NCI-H1092 treated with DMSO at 0.1 percent for 48 hours (cell line): Measurements from ENCODE around the gene SLC39A10.
"Not testable (repeated sequence)": the region's sequence is repeated elsewhere in the genome, so short reads cannot be mapped to it uniquely, and the experiment has no call there.

Experiments used
- DNase-seq: peaks from one replicate; lab custom pipeline; 2025; lab: John Stamatoyannopoulos, UW

Gene SLC39A10

GRCh38 chr2:195646424-195646823 is 10.6 kb upstream of the SLC39A10 start:
- no peak for DNase-seq

- DNase-seq = no peak
Measured at GRCh38 chr2:195647302-195647701, 9.7 kb upstream of the SLC39A10 start.

- DNase-seq = not testable (repeated sequence)
Measured at GRCh38 chr2:195648370-195648769, 8.7 kb upstream of the SLC39A10 start.

GRCh38 chr2:195648787-195649186 is 8.2 kb upstream of the SLC39A10 start:
- no peak for DNase-seq

- no peak for DNase-seq
Measured at GRCh38 chr2:195649629-195650190, 7.3 kb upstream of the SLC39A10 start.

GRCh38 chr2:195651046-195651445 is 6.0 kb upstream of the SLC39A10 start:
- no peak for DNase-seq

- no peak for DNase-seq
Measured at GRCh38 chr2:195652911-195653310, 4.1 kb upstream of the SLC39A10 start.

GRCh38 chr2:195656161-195656858 is 716 bp upstream of the SLC39A10 start:
- DNase-seq = no peak

GRCh38 chr2:195657634-195658540 is 861 bp downstream of the SLC39A10 start:
- peak; percentile 34 for DNase-seq

GRCh38 chr2:195658541-195658890 is 1.5 kb downstream of the SLC39A10 start:
- no peak for DNase-seq

GRCh38 chr2:195659114-195659513 is 2.1 kb downstream of the SLC39A10 start:
- DNase-seq = no peak

- DNase-seq = peak; percentile 30
Measured at GRCh38 chr2:195659982-195660890, 3.2 kb downstream of the SLC39A10 start.

GRCh38 chr2:195662138-195662537 is 5.1 kb downstream of the SLC39A10 start:
- no peak for DNase-seq

- DNase-seq = no peak
Measured at GRCh38 chr2:195663007-195663406, 6.0 kb downstream of the SLC39A10 start.

GRCh38 chr2:195664528-195664927 is 7.5 kb downstream of the SLC39A10 start:
- DNase-seq = no peak

GRCh38 chr2:195665153-195665552 is 8.1 kb downstream of the SLC39A10 start:
- DNase-seq = not testable (repeated sequence)

GRCh38 chr2:195666113-195666712 is 9.2 kb downstream of the SLC39A10 start:
- DNase-seq = no peak

GRCh38 chr2:195667974-195668373 is 10.9 kb downstream of the SLC39A10 start:
- DNase-seq = no peak

- DNase-seq = no peak
Measured at GRCh38 chr2:195670191-195670590, 13.2 kb downstream of the SLC39A10 start.

- DNase-seq = no peak
Measured at GRCh38 chr2:195671563-195671962, 14.5 kb downstream of the SLC39A10 start.

- no peak for DNase-seq
Measured at GRCh38 chr2:195672674-195673073, 15.6 kb downstream of the SLC39A10 start.
